Stomach (tissue), 4 donors: ENCODE measurements around the gene RRP12.

Experiments used
- CTCF ChIP-seq, 7 experiments: fragments of 450-650 bp in 4 of 7; fragments of 200-600 bp in 3 of 7; sonication (generic) in 3 of 7; IDR thresholded peaks; one replicate each; pipeline ENCODE4 v1.5.1; 2016 to 2019; ENCODE audit warnings: antibody characterized with exemption in 7 of 7, control low read depth in 2 of 7, mild to moderate bottlenecking in 1 of 7
- EP300 ChIP-seq: sonication (generic); formaldehyde crosslinking; IDR thresholded peaks from one replicate; pipeline ENCODE4 v1.6.1; 2017; ENCODE audit warnings: antibody characterized with exemption

GRCh38 chr10:97378933-97379921 lies 21.9 kb downstream of the RRP12 start:
- TF ChIP-seq EP300 (no peak), CTCF (IDR thresholded peaks at IDR 0.05) (no peak)
